Karpas-422 (cell line): ENCODE measurements around the gene MAMLD1. TPM values are rescaled to one million over a fixed set of nuclear protein-coding genes. Genes with fewer than 3 reads are reported as not detected.

Source experiments
- DNase-seq: peaks from one replicate; pipeline ENCODE4 v3.0.0-alpha.2; 2015
- H2AFZ ChIP-seq: fragments of 200-600 bp; sonication (generic); 2 replicates; pipeline ENCODE4 v1.6.1; 2014; ENCODE audit warnings: antibody characterized with exemption, low read length, mixed read lengths
- H3K27ac ChIP-seq: fragments of 200-600 bp; sonication (generic); 2 replicates; pipeline ENCODE4 v1.5.1; 2014; ENCODE audit warnings: mild to moderate bottlenecking, low read length, moderate library complexity
- H3K27me3 ChIP-seq: fragments of 200-600 bp; sonication (generic); 2 replicates; pipeline ENCODE4 v1.6.1; 2014; ENCODE audit warnings: low read length, mixed read lengths
- H3K36me3 ChIP-seq: fragments of 200-600 bp; sonication (generic); 2 replicates; pipeline ENCODE4 v1.6.1; 2014; ENCODE audit warnings: low read length, mixed read lengths; ENCODE audit not compliant: insufficient read depth
- H3K4me1 ChIP-seq: fragments of 200-600 bp; sonication (generic); 2 replicates; pipeline ENCODE4 v1.6.1; 2014; ENCODE audit warnings: mild to moderate bottlenecking, low read length, mixed read lengths
- H3K4me2 ChIP-seq: fragments of 200-600 bp; sonication (generic); 2 replicates; pipeline ENCODE4 v1.6.1; 2014; ENCODE audit warnings: low read length, low read depth, mild to moderate bottlenecking; ENCODE audit not compliant: poor library complexity, severe bottlenecking
- H3K4me3 ChIP-seq: fragments of 200-600 bp; sonication (generic); 2 replicates; pipeline ENCODE4 v1.5.1; 2014; ENCODE audit warnings: mild to moderate bottlenecking, antibody characterized with exemption, low read length, mixed read lengths
- H3K79me2 ChIP-seq: fragments of 200-600 bp; sonication (generic); 2 replicates; pipeline ENCODE4 v1.6.1; 2014; ENCODE audit warnings: mild to moderate bottlenecking, low read length, mixed read lengths
- H3K9ac ChIP-seq: fragments of 200-600 bp; sonication (generic); 2 replicates; pipeline ENCODE4 v1.6.0; 2014; ENCODE audit warnings: low read length
- H3K9me2 ChIP-seq: fragments of 200-600 bp; sonication (generic), shearing (Covaris generic); replicated peaks from 2 replicates; pipeline ENCODE4 v1.6.0; 2014; ENCODE audit warnings: mild to moderate bottlenecking, low read length, moderate library complexity; ENCODE audit not compliant: insufficient read depth
- H3K9me3 ChIP-seq: fragments of 300-700, 200-600 bp; sonication (generic); 2 replicates; pipeline ENCODE4 v1.6.1; 2014; ENCODE audit warnings: low read length, mixed read lengths
- H4K20me1 ChIP-seq: fragments of 200-600 bp; sonication (generic); 2 replicates; pipeline ENCODE4 v1.6.1; 2014; ENCODE audit warnings: mild to moderate bottlenecking, antibody characterized with exemption, low read length, low read depth; ENCODE audit not compliant: insufficient read depth
- total RNA-seq: library from RNA; depleted of rRNA; stranded (reverse); fragments of >200 nt; shearing (Covaris generic); gene quantifications from 2 replicates; pipeline ENCODE4 v1.2.3, GENCODE V29; 2014; ENCODE audit warnings: low replicate concordance

The MAMLD1 gene
- total RNA-seq, 1 experiment from 2014 or later, result 37.8 TPM

DNA sequence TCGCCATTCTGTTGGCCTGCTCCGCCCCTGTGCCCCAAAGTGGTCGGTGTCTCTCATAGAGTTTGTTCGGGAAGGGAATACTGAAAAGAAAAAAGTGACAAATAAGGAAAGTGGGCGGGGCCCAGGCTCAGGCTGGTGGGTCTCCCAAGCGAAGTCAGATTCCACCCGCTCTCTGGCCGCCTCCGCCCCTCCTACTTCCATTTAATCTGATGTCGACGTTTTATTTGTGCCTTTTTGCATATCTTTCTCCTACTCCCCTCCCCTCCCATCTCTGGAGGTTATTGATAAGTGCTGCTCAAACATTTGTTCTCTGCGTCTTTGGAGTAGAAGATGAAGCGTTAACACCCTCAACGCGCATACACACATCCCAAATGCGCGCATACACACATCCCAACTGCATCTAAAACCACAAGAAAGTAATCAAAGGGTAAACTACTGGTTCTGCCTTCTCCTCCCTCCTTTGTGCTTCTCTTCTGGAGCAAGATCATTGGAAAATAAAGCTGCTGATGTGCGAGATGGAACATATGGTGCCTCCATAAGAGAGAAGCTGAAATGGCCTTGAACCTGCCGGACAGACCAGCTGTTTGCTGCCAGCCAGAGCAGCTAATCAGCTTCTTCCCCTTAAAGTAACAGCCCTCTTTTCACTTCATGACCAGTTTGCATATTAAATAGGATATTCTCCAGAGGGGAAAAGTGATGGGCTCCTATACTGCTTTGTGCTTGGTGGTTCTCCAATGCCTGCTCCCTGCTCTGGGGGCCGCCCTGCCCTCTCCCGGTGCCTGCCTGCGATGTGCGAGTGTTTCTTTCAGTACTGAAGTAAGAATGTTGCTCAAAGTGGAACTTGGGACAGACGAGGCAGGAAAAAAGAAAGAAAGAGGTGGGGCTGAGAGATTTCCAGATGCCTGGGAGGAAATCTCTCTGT lies 3.1 kb downstream of the MAMLD1 start:
- Histone ChIP-seq H3K4me2 (peak overlapping the region; percentile 65), H2AFZ (no peak overlapping the region), H3K4me1 (peaks cover 51% of the 10 kb centered on the region), H4K20me1 (peaks cover 4% of the 10 kb centered on the region; the same call in 1 of the 2 replicates), H3K9ac (peak overlapping the region; percentile 96), H3K4me3 (peak overlapping the region; percentile 80), H3K9me3 (no peaks in the 10 kb centered on the region; the same call in 1 of the 2 replicates), H3K79me2 (peaks cover 68% of the 10 kb centered on the region), H3K9me2 (no peaks in the 10 kb centered on the region), H3K27me3 (no peaks in the 10 kb centered on the region), H3K27ac (peak overlapping the region; percentile 71), H3K36me3 (peaks cover 17% of the 10 kb centered on the region)
- DNase-seq, result no peak

DNA sequence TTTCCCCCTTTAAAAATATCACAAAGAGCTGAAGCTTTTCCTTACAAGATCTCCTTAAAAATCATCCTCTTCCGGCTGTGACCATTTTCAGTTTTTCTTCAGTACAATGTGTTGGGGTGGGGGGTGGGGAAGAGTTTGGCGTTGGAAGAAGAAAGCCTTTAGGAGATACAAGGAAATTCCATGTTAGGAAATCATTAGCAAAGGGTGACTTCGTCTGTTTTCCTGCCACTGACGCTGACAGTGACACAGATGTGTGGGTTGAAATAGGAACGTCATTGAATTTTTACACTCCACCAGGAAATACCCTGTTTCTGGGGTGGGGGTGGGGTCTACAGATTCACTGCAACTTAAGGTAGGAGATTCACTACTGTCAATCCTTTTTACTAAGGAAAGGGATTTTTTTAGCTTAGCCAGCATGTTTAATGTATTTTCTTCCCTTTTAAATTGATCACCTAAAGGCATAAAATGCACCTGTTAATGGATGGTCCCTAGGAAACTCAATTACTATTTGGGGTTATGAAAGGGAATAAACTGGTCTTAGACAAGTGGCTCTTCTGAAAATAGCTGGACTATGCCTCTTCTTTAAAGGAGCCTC lies 3.9 kb downstream of the MAMLD1 start:
- peaks cover 51% of the 10 kb centered on the region for H3K4me1 ChIP-seq
- no peak overlapping the region for H2AFZ ChIP-seq
- no peaks in the 10 kb centered on the region; the same call in 1 of the 2 replicates for H3K9me3 ChIP-seq
- peak overlapping the region; percentile 71 for H3K27ac ChIP-seq
- H3K9me2 ChIP-seq, result no peaks in the 10 kb centered on the region
- H3K4me3 ChIP-seq, result no peak overlapping the region
- DNase-seq, result no peak
- H3K27me3 ChIP-seq, result no peaks in the 10 kb centered on the region
- H3K4me2 ChIP-seq, result no peak overlapping the region
- H4K20me1 ChIP-seq, result no peaks in the 10 kb centered on the region; the same call in 1 of the 2 replicates
- peak overlapping the region; percentile 96; the same call in 1 of the 2 replicates for H3K9ac ChIP-seq
- peaks cover 17% of the 10 kb centered on the region for H3K36me3 ChIP-seq
- H3K79me2 ChIP-seq, result peaks cover 76% of the 10 kb centered on the region

DNA sequence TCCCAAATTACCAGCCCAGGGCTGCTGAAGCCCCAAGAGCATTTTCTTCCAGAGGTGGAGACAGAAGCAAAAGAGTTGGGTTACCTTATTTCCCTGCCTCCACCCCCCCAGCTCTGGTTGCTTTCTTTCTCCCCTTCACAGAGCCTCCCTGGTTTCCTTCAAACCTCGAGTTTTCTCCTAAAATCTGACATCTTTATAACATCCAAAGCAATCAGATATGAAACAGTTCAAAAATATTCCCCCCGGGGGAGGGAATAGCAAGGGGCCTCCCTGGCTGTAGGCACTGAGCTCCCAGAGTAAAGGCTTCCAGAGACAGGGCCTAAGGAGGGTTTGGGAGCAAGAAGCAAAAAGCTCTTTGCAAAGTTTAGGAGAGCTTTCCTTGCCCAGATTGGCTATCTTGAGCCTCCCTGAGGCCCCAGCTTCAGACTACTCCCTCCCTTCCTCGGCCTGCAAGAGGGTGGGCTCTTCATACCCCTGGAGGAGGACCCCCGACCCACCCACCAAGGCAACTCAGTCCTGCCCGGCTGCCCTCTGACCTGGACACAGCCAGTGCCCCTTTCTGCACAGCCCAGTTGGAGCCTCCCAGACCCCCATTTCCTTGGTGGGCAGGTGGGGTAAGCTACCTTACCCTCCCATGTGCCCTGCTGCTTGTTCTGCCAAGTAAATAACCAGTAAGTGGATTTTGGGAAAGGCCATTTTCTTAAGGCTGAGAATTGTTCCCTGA lies 7.6 kb downstream of the MAMLD1 start:
- Histone ChIP-seq H3K4me2 (peak overlapping the region; percentile 15), H3K4me1 (peaks cover 72% of the 10 kb centered on the region), H3K9ac (0 out of 2 replicates have a peak overlapping the region, but pooled peaks have one; percentile 19), H3K79me2 (peaks cover 87% of the 10 kb centered on the region), H3K27me3 (no peaks in the 10 kb centered on the region), H4K20me1 (no peaks in the 10 kb centered on the region; the same call in 1 of the 2 replicates), H3K4me3 (no peak overlapping the region), H3K36me3 (peaks cover 17% of the 10 kb centered on the region), H3K27ac (peak overlapping the region; percentile 56), H3K9me3 (no peaks in the 10 kb centered on the region; the same call in 1 of the 2 replicates), H3K9me2 (no peaks in the 10 kb centered on the region), H2AFZ (no peak overlapping the region)
- DNase-seq, result no peak

DNA sequence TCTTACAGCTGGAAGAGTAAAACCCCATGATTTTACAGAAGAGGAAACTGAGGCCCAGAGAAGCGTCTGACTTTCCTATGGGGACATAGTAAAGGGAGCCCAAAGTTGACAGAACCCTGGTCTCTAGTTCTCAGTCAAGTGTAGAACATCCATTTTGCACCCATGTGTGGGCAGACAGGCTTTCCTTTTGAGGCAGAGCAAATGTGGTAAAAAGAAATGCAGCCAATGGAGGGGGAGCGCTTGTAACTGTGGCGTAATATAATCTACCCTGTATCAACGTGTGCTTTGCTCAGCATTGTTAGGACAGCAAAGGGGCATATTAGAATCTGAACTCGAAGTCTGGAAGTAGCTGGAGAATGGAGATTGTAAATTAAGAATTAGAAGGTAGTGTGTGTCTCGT lies 8.8 kb downstream of the MAMLD1 start:
- H3K27me3 ChIP-seq, result no peaks in the 10 kb centered on the region
- DNase-seq, result no peak
- no peaks in the 10 kb centered on the region for H3K9me3 ChIP-seq
- no peak overlapping the region for H3K9ac ChIP-seq
- H3K27ac ChIP-seq, result no peak overlapping the region
- no peak overlapping the region for H2AFZ ChIP-seq
- no peak overlapping the region for H3K4me3 ChIP-seq
- peaks cover 5% of the 10 kb centered on the region for H3K36me3 ChIP-seq
- H4K20me1 ChIP-seq, result no peaks in the 10 kb centered on the region; the same call in 1 of the 2 replicates
- H3K79me2 ChIP-seq, result peaks cover 87% of the 10 kb centered on the region
- no peak overlapping the region for H3K4me2 ChIP-seq
- H3K4me1 ChIP-seq, result peaks cover 72% of the 10 kb centered on the region
- no peaks in the 10 kb centered on the region for H3K9me2 ChIP-seq

DNA sequence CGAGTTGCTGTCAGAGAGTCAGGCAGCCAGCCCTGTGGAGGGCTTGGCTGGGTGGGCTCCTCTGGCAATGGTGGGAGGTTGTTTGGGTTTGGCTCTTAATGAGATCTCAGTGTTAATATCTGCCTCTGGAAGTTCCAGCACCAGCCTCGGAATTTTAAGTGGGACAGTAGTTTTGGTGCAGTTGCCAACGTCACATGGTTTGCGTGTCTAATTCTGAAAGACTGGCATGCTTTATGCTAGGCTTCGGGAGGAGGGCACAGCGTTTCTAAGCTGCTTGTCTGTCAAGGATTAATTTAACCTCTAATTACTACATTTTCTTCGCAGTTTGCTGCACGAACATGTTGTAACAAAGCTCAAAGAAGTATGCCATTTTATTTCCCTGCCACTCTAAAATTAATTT lies 9.2 kb downstream of the MAMLD1 start:
- Histone ChIP-seq H3K79me2 (peaks cover 87% of the 10 kb centered on the region), H3K9me2 (no peaks in the 10 kb centered on the region), H3K9ac (no peak overlapping the region), H3K9me3 (no peaks in the 10 kb centered on the region), H2AFZ (no peak overlapping the region), H3K4me2 (no peak overlapping the region), H3K36me3 (peaks cover 1% of the 10 kb centered on the region), H3K27ac (no peak overlapping the region), H4K20me1 (no peaks in the 10 kb centered on the region; the same call in 1 of the 2 replicates), H3K27me3 (no peaks in the 10 kb centered on the region), H3K4me3 (no peak overlapping the region), H3K4me1 (peaks cover 74% of the 10 kb centered on the region)
- no peak for DNase-seq

DNA sequence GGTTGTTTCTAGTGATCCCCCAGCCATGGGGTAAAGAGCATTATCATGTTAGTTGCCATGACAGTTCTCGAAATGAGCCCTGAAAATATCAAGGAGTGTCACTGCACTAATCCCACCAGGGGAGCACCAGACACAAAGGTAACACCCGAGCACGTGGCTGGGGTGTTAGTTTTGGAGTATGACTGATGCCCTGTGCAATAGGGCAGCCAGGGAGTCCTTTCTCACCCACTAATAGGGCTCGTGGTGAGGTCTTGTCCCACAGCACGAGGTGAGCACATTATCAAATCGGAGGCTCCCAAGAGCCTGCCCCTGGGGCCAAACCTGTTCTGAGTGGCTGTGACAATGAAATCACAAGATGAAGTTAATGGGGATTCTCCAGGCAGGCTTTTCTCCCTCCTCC lies 9.6 kb downstream of the MAMLD1 start:
- peaks cover 79% of the 10 kb centered on the region for H3K4me1 ChIP-seq
- H3K4me3 ChIP-seq, result no peak overlapping the region
- H3K9ac ChIP-seq, result no peak overlapping the region; the same call in 1 of the 2 replicates
- H3K9me2 ChIP-seq, result no peaks in the 10 kb centered on the region
- no peak for DNase-seq
- H3K27me3 ChIP-seq, result no peaks in the 10 kb centered on the region
- H4K20me1 ChIP-seq, result no peaks in the 10 kb centered on the region; the same call in 1 of the 2 replicates
- peaks cover 89% of the 10 kb centered on the region for H3K79me2 ChIP-seq
- H3K27ac ChIP-seq, result no peak overlapping the region
- no peak overlapping the region for H2AFZ ChIP-seq
- no peaks in the 10 kb centered on the region for H3K36me3 ChIP-seq
- no peaks in the 10 kb centered on the region for H3K9me3 ChIP-seq
- H3K4me2 ChIP-seq, result no peak overlapping the region

DNA sequence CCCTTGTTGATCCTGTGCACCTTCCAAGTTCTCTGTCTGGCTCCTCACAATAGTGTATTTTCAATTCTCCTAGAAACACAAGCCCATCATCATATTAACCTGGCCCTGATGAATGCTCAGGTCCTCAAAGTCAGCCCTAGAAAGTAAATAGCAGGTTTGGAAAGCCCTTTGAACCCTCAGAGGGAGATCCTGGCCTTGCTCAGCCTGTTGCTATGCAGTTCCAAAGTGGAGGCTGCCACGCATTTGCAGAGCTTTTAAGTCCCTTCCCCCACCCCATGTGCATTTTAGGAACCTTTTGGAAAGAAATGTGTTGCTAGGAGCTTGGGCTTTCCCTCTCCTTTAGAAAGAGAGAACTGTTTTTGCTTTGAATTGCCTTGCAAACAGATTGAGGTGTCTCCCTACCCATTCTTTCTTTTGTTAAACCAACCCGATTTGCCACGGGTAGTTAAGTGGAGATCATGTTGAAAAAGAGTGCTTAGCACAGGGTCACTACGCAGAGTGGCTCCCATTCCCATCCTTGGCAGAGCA lies 12.2 kb downstream of the MAMLD1 start:
- Histone ChIP-seq H3K9me2 (no peaks in the 10 kb centered on the region), H3K9ac (no peak overlapping the region), H3K4me3 (no peak overlapping the region), H3K27ac (no peak overlapping the region), H3K9me3 (no peaks in the 10 kb centered on the region), H3K4me2 (no peak overlapping the region), H3K4me1 (peaks cover 91% of the 10 kb centered on the region), H3K36me3 (no peaks in the 10 kb centered on the region), H4K20me1 (no peaks in the 10 kb centered on the region), H3K79me2 (peaks cover 100% of the 10 kb centered on the region), H3K27me3 (no peaks in the 10 kb centered on the region), H2AFZ (no peak overlapping the region)
- no peak for DNase-seq
